ENCODE results near the gene PATE1. TPM values are rescaled to one million over a fixed set of nuclear protein-coding genes. Genes with fewer than 3 reads are reported as not detected.

Gene PATE1
- total RNA-seq, 1 experiment from 2014 or later: not detected

- BruUV-seq (replicated peaks): no TSS peak
- Histone ChIP-seq H4K20me1 (ENCODE audit: insufficient read depth) (no peaks in the 10 kb centered on the region), H3K9me3 (ENCODE audit: insufficient read depth, low read depth) (no peaks in the 10 kb centered on the region), H3K4me2 (no peak overlapping the region), H3K36me3 (ENCODE audit: low read depth) (no peaks in the 10 kb centered on the region), H3K79me2 (ENCODE audit: low read depth) (no peaks in the 10 kb centered on the region), H3K4me1 (replicated peaks; ENCODE audit: insufficient read depth) (no peaks in the 10 kb centered on the region), H3K9me2 (ENCODE audit: insufficient read depth) (no peaks in the 10 kb centered on the region), H3K27me3 (ENCODE audit: insufficient read depth, low read depth) (peaks cover 43% of the 10 kb centered on the region), H2AFZ (no peak overlapping the region), H3K27ac (no peak overlapping the region), H3F3A (ENCODE audit: insufficient read depth, low read depth) (no peaks in the 10 kb centered on the region), H3K4me3 (no peak overlapping the region)
- TF ChIP-seq CTCF (conservative IDR thresholded peaks at IDR 0.05): no peak
- TF ChIP-seq EZH2 (IDR thresholded peaks at IDR 0.05; ENCODE audit: low read depth): no peak
- DNase-seq: no peak
- intact Hi-C loops (cut with micrococcal nuclease; ENCODE audit: unreplicated experiment): no loop called here
- CTCF ChIA-PET: no interaction called here
- POLR2A ChIA-PET (ENCODE audit: unreplicated experiment): no interaction called here
These were observed 27.4 kb downstream of the PATE1 start for GRCh38 chr11:125773516-125773915.

- Histone ChIP-seq H3K36me3 (ENCODE audit: low read depth) (no peaks in the 10 kb centered on the region), H3K4me2 (no peak overlapping the region), H4K20me1 (ENCODE audit: insufficient read depth) (no peaks in the 10 kb centered on the region), H3F3A (ENCODE audit: insufficient read depth, low read depth) (no peaks in the 10 kb centered on the region), H3K79me2 (ENCODE audit: low read depth) (no peaks in the 10 kb centered on the region), H3K4me3 (no peak overlapping the region), H3K27me3 (ENCODE audit: insufficient read depth, low read depth) (peaks cover 5% of the 10 kb centered on the region; the same call in 1 of the 2 replicates), H3K27ac (no peak overlapping the region), H3K9me3 (ENCODE audit: insufficient read depth, low read depth) (no peaks in the 10 kb centered on the region), H3K9me2 (ENCODE audit: insufficient read depth) (no peaks in the 10 kb centered on the region), H3K4me1 (replicated peaks; ENCODE audit: insufficient read depth) (no peaks in the 10 kb centered on the region), H2AFZ (no peak overlapping the region)
- POLR2A ChIA-PET (ENCODE audit: unreplicated experiment): no interaction called here
- intact Hi-C loops (cut with micrococcal nuclease; ENCODE audit: unreplicated experiment): no loop called here
- BruUV-seq (replicated peaks): no TSS peak
- TF ChIP-seq EZH2 (IDR thresholded peaks at IDR 0.05; ENCODE audit: low read depth) (no peak), CTCF (conservative IDR thresholded peaks at IDR 0.05) (no peak)
- CTCF ChIA-PET: no interaction called here
- DNase-seq: no peak
These were observed 31.2 kb downstream of the PATE1 start for GRCh38 chr11:125777309-125777708.

- TF ChIP-seq CTCF (conservative IDR thresholded peaks at IDR 0.05) (no peak), EZH2 (IDR thresholded peaks at IDR 0.05; ENCODE audit: low read depth) (no peak)
- no peaks in the 10 kb centered on the region for H4K20me1 ChIP-seq (ENCODE audit: insufficient read depth)
- no peak for DNase-seq
- H2AFZ ChIP-seq: no peak within 1 kb of the TSS
- H3K4me2 ChIP-seq: no peak within 1 kb of the TSS
- H3K9me3 ChIP-seq (ENCODE audit: insufficient read depth, low read depth): no peaks in the 10 kb centered on the region
- BruUV-seq (replicated peaks): no TSS peak
- POLR2A ChIA-PET (ENCODE audit: unreplicated experiment): no interaction called here
- H3K4me3 ChIP-seq: no peak within 1 kb of the TSS
- no peaks in the 10 kb centered on the region for H3K4me1 ChIP-seq (replicated peaks; ENCODE audit: insufficient read depth)
- no peaks in the 10 kb centered on the region for H3K79me2 ChIP-seq (ENCODE audit: low read depth)
- H3K27ac ChIP-seq: no peak within 1 kb of the TSS
- CTCF ChIA-PET: no interaction called here
- no peaks in the 10 kb centered on the region for H3K36me3 ChIP-seq (ENCODE audit: low read depth)
- no peaks in the 10 kb centered on the region for H3K27me3 ChIP-seq (ENCODE audit: insufficient read depth, low read depth)
- H3K9me2 ChIP-seq (ENCODE audit: insufficient read depth): no peaks in the 10 kb centered on the region
- H3F3A ChIP-seq (ENCODE audit: insufficient read depth, low read depth): no peaks in the 10 kb centered on the region
- intact Hi-C loops (cut with micrococcal nuclease; ENCODE audit: unreplicated experiment): no loop called here
These were observed 32.6 kb downstream of the PATE1 start, which contains the start of gene PATE2 for GRCh38 chr11:125778728-125779127. TSS of gene PATE2 (minus strand) at chr11:125778828. CDS start at chr11:125778773, 55 bp downstream.
